ENCODE results near the gene PLCH1. TPM values are rescaled to one million over a fixed set of nuclear protein-coding genes. Genes with fewer than 3 reads are reported as not detected.

Gene PLCH1
- total and polyA plus RNA-seq, 2 of the 13 experiments (the other 11 are each of a cell fraction or from before 2014, with no cell fraction given) = 2.0 to 3.0 TPM

GRCh38 chr3:155595371-155595770 is 149.5 kb downstream of the PLCH1 start:
- Histone ChIP-seq H3K79me2 (ENCODE audit: insufficient read depth, low read length) (no peaks in the 10 kb centered on the region), H4K20me1 (ENCODE audit: insufficient read depth, low read length) (no peaks in the 10 kb centered on the region), H3K4me1 (ENCODE audit: insufficient read depth, low read length) (peaks cover 22% of the 10 kb centered on the region), H3K4me3 (replicated peaks in 1 of 3; ENCODE audit: insufficient read depth in 1 of 3, low read depth in 2 of 3, low read length in 3 of 3) (no peak overlapping the region), H3K4me2 (ENCODE audit: low read depth, low read length) (no peak overlapping the region), H3K36me3 (replicated peaks in 1 of 2; ENCODE audit: control insufficient read depth in 1 of 2, insufficient read depth in 2 of 2, low read length in 2 of 2) (no peaks in the 10 kb centered on the region; a peak in 1 of 5 replicates), H3K27me3 (ENCODE audit: control insufficient read depth in 1 of 2, insufficient read depth in 2 of 2, low read length in 2 of 2) (no peaks in the 10 kb centered on the region), H3K9ac (ENCODE audit: insufficient read depth, low read depth, low read length) (no peak overlapping the region), H3K27ac (ENCODE audit: extremely low read length, insufficient read depth, low read length) (no peak overlapping the region), H2AFZ (ENCODE audit: low read length) (no peak overlapping the region), H3K9me3 (ENCODE audit: low read length) (no peaks in the 10 kb centered on the region)
- BruUV-seq (replicated peaks) = no TSS peak
- in situ Hi-C loops (cut with HindIII; ENCODE audit: extremely low pct_ligation_motif_present, low pct_unique_long_range_greater_than_20kb) = no loop called here
- POLR2A ChIA-PET = interaction anchor here (2.8 kb wide), 1 partner anchor 10 kb away, joined by 17 read pairs; no protein-coding TSS in a partner anchor
- DNase-seq (ENCODE audit: low spot score) (peak; percentile 59), ATAC-seq (peak; percentile 86), FAIRE-seq (no peak)
- intact Hi-C loops (cut with micrococcal nuclease; ENCODE audit: unreplicated experiment) = no loop called here
- CTCF ChIA-PET (ENCODE audit: low intra/inter-chr PET ratio, low total read pairs) = no interaction called here
- TF ChIP-seq ZFX (CRISPR knock-in tag; IDR thresholded peaks at IDR 0.05; ENCODE audit: low read depth) (peak; percentile 35; the same call in 1 of the 2 replicates), USF2 (IDR thresholded peaks at IDR 0.05; ENCODE audit: low read depth, low read length) (peak; percentile 66; the same call in 1 of the 2 replicates), USF2 (CRISPR knock-in tag; IDR thresholded peaks at IDR 0.05; ENCODE audit: borderline replicate concordance) (peak; percentile 32; the same call in 1 of the 2 replicates), TFE3 (CRISPR knock-in tag; IDR thresholded peaks at IDR 0.05) (0 out of 2 replicates have a peak, but pooled peaks have one; percentile 33), EED (CRISPR knock-in tag; IDR thresholded peaks at IDR 0.05) (no peak), REL (CRISPR knock-in tag; conservative IDR thresholded peaks at IDR 0.05) (no peak), ZSCAN20 (CRISPR knock-in tag; IDR thresholded peaks at IDR 0.05; ENCODE audit: borderline replicate concordance) (no peak), SALL1 (CRISPR knock-in tag; IDR thresholded peaks at IDR 0.05) (peak; percentile 83), SMAD9 (CRISPR knock-in tag; IDR thresholded peaks at IDR 0.05) (no peak), HOXA3 (CRISPR knock-in tag; IDR thresholded peaks at IDR 0.05) (no peak), MAZ (IDR thresholded peaks at IDR 0.05; ENCODE audit: borderline replicate concordance, low read depth, low read length) (peak; percentile 44; the same call in 1 of the 2 replicates), MAZ (CRISPR knock-in tag; IDR thresholded peaks at IDR 0.05; ENCODE audit: low read depth) (no peak), CREB1 (IDR thresholded peaks at IDR 0.05) (no peak), CREB1 (CRISPR knock-in tag; IDR thresholded peaks at IDR 0.05) (0 out of 2 replicates have a peak, but pooled peaks have one; percentile 27), ZNF556 (CRISPR knock-in tag; IDR thresholded peaks at IDR 0.05; ENCODE audit: borderline replicate concordance) (no peak), AHDC1 (CRISPR knock-in tag; IDR thresholded peaks at IDR 0.05; ENCODE audit: borderline replicate concordance) (no peak), RARA (CRISPR knock-in tag; IDR thresholded peaks at IDR 0.05) (peak; percentile 75), GATAD2A (CRISPR knock-in tag; IDR thresholded peaks at IDR 0.05) (peak; percentile 73; the same call in 1 of the 2 replicates)

Measured in HepG2 (cell line).